A549 (cell line): Measurements from ENCODE around the gene SPACA7.

Experiments used
- CEBPB ChIP-seq, 2 experiments: fragments of >200 bp in 1 of 2; sonication (Bioruptor Twin) in 1 of 2; formaldehyde crosslinking in 1 of 2; IDR thresholded peaks; 2 replicates each; pipeline ENCODE4 v1.6.1; 2012 to 2016
- EHMT2 ChIP-seq: fragments of 200-600 bp; sonication (generic); IDR thresholded peaks from 2 replicates; pipeline ENCODE4 v1.6.1; 2016; ENCODE audit warnings: antibody characterized with exemption, low read depth, mild to moderate bottlenecking, moderate library complexity
- JUN ChIP-seq, 2 experiments: fragments of >200 bp; sonication (Bioruptor Twin); formaldehyde crosslinking; IDR thresholded peaks; 2 replicates in 1 of 2; 3 replicates in 1 of 2; pipeline ENCODE4 v1.6.1; 2016 to 2017
- NR3C1 ChIP-seq: fragments of >200 bp; sonication (Bioruptor Twin); formaldehyde crosslinking; IDR thresholded peaks from 3 replicates; pipeline ENCODE4 v1.6.1; 2017
- POLR2A ChIP-seq: IDR thresholded peaks from 2 replicates; pipeline ENCODE4 v1.6.1; 2012; ENCODE audit warnings: mild to moderate bottlenecking, low read length
- RAD21 ChIP-seq, 2 experiments: fragments of >200 bp in 1 of 2; sonication (Bioruptor Twin) in 1 of 2; formaldehyde crosslinking in 1 of 2; IDR thresholded peaks in 1 of 2; conservative IDR thresholded peaks in 1 of 2; 2 replicates in 1 of 2; 3 replicates in 1 of 2; pipeline ENCODE4 v1.6.1; 2012 to 2018; ENCODE audit warnings: inconsistent platforms in 1 of 2
- REST ChIP-seq: fragments of 200-600 bp; sonication (generic); IDR thresholded peaks from 2 replicates; pipeline ENCODE4 v1.6.1; 2016; ENCODE audit warnings: antibody characterized with exemption, mild to moderate bottlenecking, moderate library complexity
- SMC3 ChIP-seq: fragments of >200 bp; sonication (Bioruptor Twin); formaldehyde crosslinking; IDR thresholded peaks from 3 replicates; pipeline ENCODE4 v1.6.1; 2018; ENCODE audit warnings: inconsistent platforms
- ZC3H11A ChIP-seq: fragments of 450-650 bp; IDR thresholded peaks from 2 replicates; pipeline ENCODE4 v1.6.1; 2014; ENCODE audit warnings: antibody characterized with exemption, mild to moderate bottlenecking
- TF ChIP-seq, protein P1 (sequence below): fragments of >200 bp; sonication (Bioruptor Twin); formaldehyde crosslinking; IDR thresholded peaks from 3 replicates; pipeline ENCODE4 v1.5.1; 2016
- TF ChIP-seq, protein P2 (sequence below): fragments of 250-450 bp; sonication (Bioruptor Pico); IDR thresholded peaks from 2 replicates; pipeline ENCODE4 v1.5.0; 2021; ENCODE audit warnings: mild to moderate bottlenecking, moderate library complexity, borderline replicate concordance

DNA sequence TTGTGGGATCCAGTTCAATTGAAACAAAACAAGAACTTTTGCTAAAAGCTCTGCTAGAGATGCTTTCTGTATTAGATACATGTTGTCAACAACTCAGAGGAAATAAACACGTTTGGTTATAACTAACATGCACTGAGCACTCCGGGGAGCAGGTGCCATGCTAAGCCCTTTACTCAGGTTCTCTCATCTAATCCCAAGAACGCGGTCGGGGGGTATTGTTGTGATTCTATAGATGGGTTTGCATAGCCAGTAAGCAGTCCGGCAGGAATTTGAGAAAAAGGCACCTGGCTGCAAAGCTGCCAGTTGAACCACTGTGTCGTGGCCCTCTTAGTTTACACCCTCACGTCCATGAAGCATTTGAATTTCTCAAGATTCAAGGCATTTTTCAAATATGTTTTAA, 24.3 kb upstream of the SPACA7 start:
- TF ChIP-seq EHMT2 (no peak), CEBPB (IDR thresholded peaks at IDR 0.05) (no peak), POLR2A (no peak), RAD21 (conservative IDR thresholded peaks at IDR 0.05 in 1 of 2, IDR thresholded peaks at IDR 0.05 in 1 of 2) (no peak), ZC3H11A (no peak), REST (no peak), NR3C1 (no peak), SMC3 (no peak), JUN (IDR thresholded peaks at IDR 0.05) (no peak)
- TF ChIP-seq, protein P1, sequence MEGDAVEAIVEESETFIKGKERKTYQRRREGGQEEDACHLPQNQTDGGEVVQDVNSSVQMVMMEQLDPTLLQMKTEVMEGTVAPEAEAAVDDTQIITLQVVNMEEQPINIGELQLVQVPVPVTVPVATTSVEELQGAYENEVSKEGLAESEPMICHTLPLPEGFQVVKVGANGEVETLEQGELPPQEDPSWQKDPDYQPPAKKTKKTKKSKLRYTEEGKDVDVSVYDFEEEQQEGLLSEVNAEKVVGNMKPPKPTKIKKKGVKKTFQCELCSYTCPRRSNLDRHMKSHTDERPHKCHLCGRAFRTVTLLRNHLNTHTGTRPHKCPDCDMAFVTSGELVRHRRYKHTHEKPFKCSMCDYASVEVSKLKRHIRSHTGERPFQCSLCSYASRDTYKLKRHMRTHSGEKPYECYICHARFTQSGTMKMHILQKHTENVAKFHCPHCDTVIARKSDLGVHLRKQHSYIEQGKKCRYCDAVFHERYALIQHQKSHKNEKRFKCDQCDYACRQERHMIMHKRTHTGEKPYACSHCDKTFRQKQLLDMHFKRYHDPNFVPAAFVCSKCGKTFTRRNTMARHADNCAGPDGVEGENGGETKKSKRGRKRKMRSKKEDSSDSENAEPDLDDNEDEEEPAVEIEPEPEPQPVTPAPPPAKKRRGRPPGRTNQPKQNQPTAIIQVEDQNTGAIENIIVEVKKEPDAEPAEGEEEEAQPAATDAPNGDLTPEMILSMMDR = no peak
- TF ChIP-seq, protein P2, sequence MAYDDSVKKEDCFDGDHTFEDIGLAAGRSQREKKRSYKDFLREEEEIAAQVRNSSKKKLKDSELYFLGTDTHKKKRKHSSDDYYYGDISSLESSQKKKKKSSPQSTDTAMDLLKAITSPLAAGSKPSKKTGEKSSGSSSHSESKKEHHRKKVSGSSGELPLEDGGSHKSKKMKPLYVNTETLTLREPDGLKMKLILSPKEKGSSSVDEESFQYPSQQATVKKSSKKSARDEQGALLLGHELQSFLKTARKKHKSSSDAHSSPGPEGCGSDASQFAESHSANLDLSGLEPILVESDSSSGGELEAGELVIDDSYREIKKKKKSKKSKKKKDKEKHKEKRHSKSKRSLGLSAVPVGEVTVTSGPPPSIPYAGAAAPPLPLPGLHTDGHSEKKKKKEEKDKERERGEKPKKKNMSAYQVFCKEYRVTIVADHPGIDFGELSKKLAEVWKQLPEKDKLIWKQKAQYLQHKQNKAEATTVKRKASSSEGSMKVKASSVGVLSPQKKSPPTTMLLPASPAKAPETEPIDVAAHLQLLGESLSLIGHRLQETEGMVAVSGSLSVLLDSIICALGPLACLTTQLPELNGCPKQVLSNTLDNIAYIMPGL (CRISPR knock-in tag) = no peak
